HG03045 (cell line): ENCODE results near the gene TP53.

Experiments
- ATAC-seq: cut with Tn5 transposase; IDR thresholded peaks from one replicate; pipeline ENCODE4 v1.9.1; 2021; ENCODE audit warnings: mild to moderate bottlenecking, moderate library complexity; ENCODE audit not compliant: unreplicated experiment

Gene TP53

DNA sequence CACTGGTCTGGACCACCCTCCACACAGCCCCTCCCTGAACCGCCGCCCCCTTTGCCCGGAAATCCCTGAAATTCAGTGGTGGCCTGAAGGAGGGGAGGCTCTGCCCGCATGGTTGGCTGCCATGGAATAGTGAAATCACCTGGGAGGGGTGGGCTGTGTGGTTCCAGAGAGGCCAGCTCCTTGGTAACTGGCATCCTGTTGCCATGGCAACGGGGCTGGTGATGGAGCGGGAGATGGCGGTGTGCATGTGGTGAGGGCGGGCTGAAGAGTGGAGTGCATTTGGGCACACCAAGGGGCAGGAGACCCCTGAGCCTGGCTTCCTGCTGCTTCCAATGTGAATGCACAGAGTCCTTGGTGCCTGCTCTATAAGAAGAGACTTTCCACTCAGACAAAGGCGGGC is 20.2 kb upstream of the TP53 start:
- ATAC-seq, result no peak

DNA sequence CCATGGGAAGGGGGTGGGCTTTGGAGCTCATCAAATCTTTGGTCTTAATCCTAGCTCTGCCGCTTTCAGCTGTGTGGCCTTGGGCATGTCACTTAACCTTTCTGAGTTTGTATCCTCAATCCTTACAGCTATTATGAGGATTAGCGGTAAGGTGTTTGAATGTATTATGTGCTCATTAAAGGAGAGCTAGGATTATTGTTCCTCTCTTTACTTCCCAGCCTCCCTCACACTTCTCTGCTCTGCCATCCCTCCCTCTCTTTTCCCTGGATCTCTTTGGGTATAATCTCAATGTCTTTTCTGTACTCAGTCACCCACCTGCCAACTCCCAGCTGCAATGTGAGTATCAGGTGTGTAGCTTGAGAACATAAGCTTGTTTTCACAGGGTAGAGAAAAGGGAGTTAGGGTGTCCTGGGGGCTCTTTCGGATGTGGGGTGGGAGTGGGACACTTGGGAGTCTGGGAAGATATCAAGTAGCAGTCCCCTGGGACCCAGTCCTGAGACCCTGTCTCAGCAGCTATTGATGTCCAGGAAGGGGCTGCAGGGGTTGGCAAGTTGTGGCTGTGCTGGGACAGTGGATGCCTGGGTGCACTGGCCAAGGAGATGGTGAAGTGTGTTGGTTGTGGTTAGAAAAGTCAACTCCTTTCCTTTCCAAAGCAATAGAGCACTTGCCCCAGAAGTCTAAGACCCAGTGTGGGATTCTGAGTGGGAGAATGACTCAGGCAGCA is 19.5 kb upstream of the TP53 start:
- ATAC-seq, result no peak

DNA sequence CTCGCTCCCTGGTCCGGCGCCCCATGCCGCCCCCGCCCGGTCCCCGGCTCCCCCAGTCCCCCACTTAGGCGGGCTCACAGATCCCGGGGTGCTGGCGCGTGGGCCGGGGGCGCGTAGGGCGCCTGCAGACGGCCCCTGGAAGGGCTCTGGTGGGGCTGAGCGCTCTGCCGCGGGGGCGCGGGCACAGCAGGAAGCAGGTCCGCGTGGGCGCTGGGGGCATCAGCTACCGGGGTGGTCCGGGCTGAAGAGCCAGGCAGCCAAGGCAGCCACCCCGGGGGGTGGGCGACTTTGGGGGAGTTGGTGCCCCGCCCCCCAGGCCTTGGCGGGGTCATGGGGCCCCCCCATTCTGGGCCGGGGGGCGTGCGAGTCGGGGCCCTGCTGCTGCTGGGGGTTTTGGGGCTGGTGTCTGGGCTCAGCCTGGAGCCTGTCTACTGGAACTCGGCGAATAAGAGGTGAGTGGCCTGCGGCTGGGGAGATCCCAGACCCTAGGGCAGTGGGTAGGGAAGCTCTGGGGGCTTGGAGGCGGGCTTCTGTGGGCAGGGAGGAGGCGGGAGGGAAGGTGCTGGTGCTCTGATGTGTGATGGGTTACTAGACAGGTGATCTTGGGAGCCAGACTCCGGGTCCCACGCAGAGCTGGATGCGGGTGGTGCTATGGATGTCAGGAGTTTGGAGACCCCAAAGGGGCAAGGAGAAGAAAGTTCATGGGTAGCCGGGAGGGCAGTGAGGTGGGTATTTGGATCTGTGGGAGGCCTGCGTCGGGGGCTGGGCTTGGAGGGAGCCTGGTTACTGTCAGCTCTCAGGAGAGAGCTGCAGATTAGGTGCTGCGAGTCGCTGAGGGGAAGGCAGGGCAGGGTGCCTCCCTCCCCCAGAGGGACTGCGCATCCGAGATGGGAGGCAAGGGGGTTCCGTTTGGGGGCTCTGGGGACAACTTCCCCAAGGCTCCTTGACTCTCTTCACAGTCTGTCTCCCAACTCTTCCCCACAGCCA is 18.3 kb upstream of the TP53 start:
- no peak for ATAC-seq

DNA sequence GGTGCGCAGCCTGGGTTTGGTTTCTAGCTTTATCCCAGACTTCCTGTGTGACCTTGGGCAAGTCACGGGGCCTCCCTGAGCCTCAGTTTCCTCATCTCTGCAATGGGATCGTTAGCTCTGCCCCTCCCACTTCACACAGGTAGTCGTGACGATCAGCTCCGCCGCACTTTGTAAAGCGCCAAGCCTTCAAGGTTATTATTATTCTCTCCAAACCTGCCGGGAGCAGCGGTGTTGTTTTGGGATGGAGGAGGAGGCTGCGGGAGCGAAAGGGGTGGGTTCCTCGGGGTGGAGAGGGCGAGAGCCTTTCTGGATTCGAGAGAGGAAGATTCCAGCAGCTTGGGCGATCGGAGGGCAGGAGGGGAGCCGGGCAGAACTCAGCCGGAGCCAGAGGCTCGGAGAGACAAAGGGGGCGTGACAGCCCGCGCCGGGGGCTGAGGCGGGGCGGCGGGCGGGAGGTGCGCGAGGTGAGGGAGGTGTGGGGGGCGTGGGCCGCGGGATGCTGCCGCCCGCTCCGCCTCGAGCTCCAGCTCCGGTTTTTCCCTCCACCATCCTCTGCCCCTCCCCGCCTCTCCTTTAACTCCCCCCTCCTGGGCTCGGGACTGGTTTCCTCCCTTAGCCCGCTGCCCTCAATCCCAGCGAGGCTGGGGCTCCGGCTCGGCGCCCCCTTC is 17.4 kb upstream of the TP53 start, which contains the start of gene EFNB3:
EFNB3 (plus strand) TSS at position 602 of the 668 bp plus-strand sequence. CDS start 397 bp downstream, outside the sequence.
- no peak for ATAC-seq

DNA sequence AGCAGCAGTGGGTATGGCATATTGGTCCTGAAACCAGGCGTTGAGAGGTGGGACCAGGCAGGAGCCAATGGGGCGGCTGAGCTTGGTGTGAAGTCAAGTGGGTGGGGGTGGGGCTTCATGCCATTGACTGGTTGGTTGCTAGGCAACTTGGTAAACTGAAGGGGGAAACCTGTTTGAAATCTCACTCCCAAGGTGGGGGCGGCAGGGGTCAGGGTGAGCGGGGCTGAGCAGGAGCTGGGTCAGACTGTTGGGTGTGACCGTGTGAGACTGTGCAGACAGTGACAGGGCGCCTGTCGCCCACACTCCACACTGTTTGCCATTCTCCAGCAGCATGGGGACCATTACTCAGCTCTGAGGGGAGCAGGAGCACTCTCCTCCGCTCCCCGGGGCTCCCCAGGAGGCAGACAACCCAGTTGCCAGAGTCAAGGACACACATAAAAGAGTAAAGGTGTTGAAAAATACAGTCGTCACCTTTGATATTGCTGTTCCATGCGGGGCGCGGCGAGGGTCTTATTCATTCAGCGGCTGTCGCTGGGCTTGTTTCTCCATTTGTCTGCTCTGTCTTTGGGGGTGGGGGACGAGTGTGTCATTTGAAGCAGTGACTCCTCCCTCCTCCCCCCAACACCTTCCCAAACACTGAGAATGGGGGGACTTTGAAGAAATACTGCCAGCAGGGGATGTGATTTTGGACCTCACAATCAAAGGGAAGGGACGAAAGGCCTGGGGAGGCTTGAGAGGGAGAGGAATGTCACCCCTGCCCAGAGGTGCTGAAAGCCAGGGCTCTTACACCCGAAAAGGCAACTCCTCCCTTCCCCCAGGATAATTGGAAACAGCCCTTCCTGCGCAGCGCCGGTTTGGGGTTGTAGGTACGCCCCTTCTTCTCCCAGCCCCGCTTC is 16.5 kb upstream of the TP53 start:
- ATAC-seq, result no peak

DNA sequence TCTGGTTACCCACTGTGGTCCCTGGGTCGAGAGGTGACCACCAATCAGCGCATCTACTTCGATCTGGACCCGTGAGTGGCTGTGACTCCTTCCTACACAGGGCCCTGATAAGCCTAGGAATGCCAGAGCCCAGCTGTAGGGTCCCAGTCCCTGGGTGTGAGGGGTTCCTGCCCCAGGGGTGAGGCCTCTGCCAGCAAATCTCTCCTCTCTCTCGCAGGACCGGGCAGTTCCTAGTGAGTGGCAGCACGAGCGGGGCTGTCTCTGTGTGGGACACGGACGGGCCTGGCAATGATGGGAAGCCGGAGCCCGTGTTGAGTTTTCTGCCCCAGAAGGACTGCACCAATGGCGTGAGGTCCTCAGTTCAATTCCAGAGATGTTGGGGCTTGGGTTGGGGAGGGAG is 15.5 kb upstream of the TP53 start:
- no peak for ATAC-seq

DNA sequence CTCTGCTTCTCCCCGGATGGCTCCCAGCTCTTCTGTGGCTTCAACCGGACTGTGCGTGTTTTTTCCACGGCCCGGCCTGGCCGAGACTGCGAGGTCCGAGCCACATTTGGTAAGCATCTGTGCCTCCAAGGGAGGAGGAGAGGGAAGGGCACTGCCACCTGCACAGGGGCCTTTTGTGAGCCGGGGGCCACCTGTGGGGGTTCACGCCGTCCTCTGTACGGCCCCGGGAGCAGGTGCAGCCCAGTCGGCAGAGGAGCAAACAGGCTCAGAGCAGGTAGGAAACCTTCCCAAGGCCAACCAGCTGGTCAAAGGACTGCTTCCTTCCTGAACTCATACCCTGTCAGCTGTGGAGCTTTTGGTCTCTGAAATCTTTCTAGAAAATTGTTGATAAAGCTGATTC is 14.4 kb upstream of the TP53 start:
- ATAC-seq, result no peak

DNA sequence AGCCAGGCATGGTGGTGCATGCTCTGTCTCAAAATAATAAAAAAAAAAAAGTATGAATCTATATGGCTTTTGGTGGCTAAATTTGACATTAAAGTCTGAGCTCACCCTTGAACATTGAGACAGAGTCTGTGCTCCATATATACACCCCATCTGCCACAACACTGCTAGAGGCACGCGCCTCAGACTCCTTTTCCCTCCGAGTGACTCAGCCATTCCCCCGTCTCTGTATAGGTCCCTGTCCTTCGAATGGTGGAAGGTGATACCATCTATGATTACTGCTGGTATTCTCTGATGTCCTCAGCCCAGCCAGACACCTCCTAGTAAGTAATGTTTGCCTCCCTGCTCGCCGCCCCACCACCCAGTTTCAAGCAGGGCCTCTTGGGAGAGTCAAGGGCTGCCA is 13.2 kb upstream of the TP53 start:
- ATAC-seq, result no peak

DNA sequence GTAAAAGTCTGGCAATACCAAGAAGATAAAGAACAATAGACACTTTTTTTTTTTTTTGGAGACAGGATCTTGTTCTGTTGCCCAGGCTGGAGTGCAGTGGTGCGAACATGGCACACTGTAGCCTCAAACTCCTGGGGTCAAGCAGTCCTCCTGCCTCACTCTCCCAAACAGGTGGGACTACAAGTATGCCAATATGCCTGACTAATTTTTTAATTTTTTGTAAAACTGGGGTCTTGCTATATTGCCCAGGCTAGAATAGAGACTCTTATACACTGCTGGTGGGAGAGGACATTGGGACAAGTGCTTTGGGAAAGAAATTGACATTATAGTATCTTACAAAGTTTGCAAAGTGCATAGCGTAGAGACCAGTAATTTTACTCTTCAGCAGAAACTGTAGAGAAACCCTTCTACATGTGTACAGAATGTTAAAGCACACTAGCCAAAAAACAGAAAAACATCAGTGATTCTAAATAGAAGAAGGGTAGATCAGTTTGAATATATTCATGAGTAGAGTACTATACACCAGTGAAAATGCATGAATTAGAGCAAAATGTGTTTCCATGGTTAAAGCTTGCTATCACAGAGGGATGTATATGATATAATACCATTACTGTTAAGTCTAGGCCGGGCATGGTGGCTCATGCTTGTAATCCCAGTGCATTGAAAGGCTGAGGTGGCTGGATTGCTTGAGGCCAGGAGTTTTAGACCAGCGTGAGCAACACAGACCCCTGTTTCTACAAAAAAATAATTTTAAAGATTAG is 10.7 kb upstream of the TP53 start:
- no peak for ATAC-seq

DNA sequence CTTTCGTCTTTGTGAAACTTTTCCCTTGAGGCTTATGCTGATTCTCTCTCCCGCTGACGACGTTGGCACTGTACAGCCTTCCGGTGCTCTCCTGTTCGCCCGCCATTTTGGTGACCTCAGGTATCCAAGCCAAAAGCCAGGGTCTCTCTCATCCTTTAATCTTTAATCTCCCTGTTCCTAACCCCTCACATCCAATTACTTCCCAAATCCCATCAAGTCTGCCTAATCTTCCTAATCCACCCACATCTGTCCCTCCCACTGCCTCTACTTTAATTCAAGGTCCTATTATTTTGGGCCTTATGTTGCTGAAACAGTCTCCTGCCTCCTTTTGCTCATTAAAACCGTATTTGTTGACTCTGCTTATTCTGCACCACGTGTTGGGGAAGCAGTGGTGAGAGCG is 8.3 kb upstream of the TP53 start:
- no peak for ATAC-seq

DNA sequence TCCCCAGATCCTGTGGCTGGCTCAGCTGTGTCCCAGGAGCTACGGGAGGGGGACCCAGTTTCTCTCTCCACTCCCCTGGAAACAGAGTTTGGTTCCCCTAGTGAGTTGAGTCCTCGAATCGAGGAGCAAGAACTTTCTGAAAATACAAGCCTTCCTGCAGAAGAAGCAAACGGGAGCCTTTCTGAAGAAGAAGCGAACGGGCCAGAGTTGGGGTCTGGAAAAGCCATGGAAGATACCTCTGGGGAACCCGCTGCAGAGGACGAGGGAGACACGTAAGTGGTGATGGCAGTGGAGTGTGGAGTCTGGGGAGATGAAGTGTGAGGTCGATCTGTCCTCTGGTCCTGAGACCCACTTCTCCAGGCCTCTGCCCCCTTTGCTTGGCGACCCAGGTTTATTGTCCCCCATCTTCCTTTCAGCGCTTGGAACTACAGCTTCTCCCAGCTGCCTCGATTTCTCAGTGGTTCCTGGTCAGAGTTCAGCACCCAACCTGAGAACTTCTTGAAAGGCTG is 1.6 kb upstream of the TP53 start:
- ATAC-seq, result no peak

DNA sequence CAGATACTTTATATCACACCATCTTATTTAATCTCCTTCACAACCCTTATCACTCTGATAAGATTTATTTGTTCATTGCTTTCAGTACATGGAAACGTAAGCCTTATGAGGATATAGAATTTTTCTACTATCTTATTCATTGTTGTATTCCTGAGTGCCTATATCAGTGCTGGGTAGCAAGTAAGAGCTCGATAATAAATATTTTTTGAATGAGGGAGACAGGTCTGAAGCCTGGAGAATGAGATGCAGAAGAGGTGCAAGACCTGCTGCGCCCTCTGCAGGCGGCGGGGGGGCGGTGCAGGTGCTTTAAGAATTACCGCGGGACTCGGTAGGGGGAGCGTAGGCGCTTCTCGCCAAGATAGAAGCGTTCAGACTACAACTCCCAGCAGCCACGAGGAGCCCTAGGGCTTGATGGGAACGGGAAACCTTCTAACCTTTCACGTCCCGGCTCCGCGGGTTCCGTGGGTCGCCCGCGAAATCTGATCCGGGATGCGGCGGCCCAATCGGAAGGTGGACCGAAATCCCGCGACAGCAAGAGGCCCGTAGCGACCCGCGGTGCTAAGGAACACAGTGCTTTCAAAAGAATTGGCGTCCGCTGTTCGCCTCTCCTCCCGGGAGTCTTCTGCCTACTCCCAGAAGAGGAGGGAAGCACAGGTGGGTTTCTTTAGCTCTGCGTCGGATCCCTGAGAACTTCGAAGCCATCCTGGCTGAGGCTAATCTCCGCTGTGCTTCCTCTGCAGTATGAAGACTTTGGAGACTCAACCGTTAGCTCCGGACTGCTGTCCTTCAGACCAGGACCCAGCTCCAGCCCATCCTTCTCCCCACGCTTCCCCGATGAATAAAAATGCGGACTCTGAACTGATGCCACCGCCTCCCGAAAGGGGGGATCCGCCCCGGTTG is 868 bp upstream of the TP53 start, which contains the start of gene WRAP53:
WRAP53 (plus strand) TSS at position 570 of the 900 bp plus-strand sequence; CDS start at position 742, 172 bp downstream.
- ATAC-seq, result peak; percentile 67

DNA sequence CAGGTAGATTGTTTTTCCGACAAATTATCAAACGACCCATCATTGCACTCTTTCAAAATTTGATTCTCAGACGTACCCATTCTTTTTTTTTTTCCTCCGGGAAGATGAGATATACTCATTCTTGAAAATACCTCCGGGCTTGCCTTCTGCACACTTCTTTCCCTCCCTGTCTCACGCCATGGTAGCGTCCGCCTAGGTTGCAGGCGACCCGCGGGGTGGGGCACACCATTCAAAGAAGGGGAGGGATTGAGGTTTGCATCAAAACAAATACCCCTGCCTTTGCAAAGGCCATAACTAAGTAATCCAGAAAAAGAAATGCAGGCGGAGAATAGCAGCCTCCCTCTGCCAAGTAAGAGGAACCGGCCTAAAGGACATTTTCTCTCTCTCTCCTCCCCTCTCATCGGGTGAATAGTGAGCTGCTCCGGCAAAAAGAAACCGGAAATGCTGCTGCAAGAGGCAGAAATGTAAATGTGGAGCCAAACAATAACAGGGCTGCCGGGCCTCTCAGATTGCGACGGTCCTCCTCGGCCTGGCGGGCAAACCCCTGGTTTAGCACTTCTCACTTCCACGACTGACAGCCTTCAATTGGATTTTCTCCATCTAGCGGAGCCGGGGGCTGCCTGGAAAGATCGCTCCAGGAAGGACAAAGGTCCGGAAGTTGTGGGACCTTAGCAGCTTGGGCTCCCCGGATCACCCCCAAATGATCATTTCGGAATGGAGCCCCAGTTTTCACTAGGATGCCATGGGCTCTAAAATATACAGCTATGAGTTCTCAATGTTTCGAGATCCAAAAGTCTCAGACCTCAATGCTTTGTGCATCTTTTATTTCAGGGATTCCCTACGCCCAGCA is 843 bp downstream of the TP53 start:
- peak; percentile 44 for ATAC-seq

DNA sequence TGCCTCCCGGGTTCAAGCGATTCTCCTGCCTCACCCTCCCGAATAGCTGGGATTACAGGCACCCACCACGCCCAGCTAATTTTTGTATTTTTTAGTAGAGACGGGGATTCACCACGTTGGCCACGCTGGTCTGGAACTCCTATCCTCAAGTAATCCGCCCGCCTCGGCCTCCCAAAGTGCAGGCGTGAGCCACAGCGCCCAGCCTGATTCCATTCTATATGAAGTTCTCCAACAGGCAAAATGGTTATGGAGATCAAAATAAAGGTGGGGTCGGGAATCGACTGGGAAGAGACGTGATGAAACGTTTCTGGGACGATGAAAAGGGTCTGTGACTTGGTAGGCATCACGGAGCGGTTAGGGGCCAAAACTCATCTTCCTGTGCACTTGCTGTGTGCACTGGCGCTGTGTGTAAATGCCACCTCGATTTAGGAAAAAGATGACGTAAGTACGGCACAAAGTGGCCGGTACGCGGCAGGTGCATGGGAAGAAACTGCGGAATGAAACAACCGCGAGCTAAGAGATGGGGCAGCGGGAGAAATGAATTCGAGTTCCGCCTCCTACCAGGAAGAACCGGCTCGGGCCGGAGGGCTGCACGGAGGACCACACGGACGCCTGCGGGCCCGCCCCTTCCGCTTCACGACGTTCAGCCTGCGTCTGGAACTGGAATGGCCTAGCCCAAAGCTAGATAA is 1.6 kb downstream of the TP53 start:
- peak; percentile 50 for ATAC-seq

DNA sequence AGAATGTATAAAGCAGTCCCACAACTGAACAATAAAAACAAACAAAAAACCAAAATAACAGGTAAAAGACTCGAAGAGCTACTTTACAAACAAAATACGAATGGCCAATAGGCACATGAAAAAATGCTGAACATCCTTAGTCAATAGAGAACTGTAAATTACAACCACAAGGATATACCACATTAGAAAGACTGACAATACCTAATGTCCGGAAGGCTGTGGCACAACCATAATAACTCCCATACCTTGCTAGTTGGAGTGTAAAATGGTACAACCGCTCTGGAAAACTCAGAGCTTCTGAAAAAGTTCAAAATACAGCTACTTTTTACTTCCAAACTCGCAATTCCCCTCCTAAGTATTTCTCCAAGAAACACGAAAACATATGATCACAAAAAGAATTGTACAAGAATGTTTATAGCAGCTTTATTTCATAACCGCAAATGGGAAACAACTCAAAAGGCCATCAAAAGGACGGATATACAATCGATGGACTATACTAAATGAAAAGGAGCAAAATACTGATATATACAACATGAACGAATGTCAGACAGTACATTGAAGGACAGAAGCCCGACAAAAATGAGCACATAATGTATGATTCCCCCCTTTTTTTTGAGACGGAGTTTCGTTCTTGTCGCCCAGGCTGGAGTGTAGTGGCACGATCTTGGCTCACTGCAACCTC is 2.3 kb downstream of the TP53 start:
- no peak for ATAC-seq

DNA sequence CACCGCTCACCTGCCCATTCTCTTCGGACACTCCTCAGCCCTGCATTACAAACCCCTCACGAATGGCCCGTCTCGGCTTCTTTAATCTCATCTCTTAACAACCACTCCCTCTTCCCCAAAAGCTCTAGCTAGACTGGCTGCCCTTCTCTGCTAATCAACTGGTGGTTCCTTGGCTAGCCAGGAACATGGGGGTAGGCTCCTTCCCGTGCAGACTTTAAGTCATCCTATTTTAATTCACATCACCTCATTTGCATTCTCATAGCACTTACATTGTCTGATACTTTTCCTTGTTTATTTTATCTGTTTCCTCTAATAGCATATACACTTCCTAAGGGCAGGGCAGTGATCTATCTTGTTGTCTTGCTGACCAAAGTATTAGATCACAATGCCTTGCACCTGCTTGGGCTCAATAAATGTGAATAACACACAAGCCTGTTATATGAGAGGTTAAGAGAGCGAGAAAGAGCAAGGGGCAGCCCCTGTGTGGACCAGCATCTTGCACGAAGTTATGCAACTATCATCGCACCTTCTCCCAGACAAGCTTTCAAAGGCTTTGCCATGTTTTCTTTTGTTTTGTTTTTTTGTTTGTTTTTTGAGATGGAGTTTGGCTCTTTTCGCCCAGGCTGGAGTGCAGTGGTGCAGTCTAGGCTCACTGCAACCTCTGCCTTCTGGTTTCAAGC is 9.8 kb downstream of the TP53 start:
- no peak for ATAC-seq
